ACHN (cell line): Measurements from ENCODE around the gene CCER1.
A peak's percentile ranks its signal among the peaks of the same experiment; 100 is the strongest.

ENCODE experiments used
- DNase-seq: peaks from one replicate; pipeline ENCODE4 v3.0.0-alpha.2; 2015
- in situ Hi-C: cut with HindIII; loops from 2 replicates; pipeline ENCODE4 v1.10.0; 2017; ENCODE audit warnings: low sequenced_read_pairs, low pct_ligation_motif_present, low pct_unique_long_range_greater_than_20kb

Gene CCER1

DNA sequence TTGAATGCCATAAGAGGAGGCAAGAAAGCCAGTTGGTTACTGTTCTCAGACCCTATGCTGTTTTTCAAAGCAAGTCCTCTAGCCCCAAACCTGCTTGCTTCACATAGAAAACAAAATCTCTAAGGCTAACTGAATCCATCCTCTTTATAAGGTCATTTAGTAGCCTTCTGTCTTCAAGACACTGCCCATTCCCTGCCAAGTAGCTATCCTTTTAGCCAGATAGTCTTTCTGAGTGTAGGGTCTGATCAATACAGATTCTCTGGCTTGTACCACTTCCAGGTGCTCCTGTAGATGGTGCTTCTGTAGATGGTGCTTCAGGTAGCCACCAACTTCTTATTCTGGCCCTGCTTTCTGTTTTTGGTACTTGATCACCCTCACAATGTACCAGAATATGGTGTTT lies 15.9 kb upstream of the CCER1 start:
- in situ Hi-C loops: no loop called here
- DNase-seq: no peak

DNA sequence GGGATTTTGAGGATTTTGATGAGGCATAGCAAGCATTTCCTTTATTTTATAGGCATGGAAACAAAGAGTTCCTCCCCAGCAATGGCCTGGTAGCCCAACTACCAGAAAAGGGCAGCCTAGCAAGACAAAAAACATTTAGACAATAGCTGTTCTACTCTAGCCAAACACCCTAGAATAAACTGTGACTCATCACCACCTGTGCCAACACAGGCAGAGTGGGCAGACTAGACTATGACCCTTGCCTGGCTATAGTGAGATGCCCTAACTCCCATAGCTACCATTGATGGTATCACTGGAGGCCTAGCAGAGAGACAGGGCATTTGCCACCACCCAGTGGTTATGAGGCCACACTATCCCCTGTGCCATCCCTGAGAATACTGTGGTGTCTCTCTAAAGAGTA lies 15.5 kb upstream of the CCER1 start:
- in situ Hi-C loops: no loop called here
- DNase-seq: no peak

DNA sequence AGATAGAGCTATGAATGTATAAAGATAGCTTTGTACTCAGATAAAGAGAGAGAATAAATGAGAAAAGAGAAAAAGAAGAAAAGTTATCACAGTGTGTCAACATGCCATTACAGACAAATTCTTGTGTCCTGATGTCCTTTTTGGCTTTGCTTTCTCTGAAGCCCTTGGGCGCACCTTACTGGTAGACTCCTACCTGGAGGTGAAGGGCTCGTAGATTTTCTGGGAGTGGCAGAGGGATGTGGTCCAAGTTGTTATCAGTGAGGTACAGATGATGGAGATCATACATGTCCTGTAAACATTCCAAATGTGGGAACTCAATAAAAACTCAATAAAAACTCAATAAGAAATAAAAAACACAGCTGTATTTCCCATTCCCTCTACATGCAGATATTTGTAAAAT lies 14.9 kb upstream of the CCER1 start:
- in situ Hi-C loops: no loop called here
- no peak for DNase-seq

DNA sequence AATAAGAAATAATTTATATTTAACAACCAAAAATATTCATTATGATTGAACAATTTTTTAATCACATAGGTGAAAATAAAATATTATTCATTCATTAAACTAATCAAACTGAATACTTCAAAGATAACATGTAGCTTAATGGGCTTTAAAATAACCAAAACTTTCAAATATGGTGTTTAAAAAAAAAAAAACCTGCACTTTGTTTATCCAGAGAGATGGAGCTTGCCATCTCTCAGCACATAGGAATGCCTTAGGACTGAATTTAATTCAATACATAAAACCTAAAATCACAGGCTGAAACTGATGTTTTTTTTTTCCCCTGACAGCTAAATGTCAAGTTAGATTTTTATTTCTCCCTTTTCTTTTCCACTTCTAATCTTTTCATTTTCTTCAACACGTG lies 14.4 kb upstream of the CCER1 start:
- DNase-seq: no peak
- in situ Hi-C loops: no loop called here

DNA sequence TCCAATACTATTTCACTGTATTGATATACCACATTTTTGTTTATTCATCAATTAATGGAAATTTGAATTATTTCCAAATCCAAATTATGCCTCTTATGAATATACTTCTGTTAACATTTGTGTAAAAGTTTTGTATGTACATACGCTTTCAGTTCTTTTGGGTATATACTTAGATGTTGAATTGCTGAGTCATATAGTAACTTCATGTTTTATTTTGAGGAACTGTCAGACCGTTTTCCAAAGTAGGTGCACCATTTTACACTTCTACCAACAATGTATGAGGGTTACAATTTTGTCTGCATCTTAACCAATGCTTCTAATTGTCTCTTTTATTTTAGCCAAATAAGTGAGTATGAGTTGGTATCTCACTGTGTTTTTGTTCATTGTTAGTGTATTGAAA lies 10.2 kb upstream of the CCER1 start:
- no peak for DNase-seq
- in situ Hi-C loops: no loop called here

DNA sequence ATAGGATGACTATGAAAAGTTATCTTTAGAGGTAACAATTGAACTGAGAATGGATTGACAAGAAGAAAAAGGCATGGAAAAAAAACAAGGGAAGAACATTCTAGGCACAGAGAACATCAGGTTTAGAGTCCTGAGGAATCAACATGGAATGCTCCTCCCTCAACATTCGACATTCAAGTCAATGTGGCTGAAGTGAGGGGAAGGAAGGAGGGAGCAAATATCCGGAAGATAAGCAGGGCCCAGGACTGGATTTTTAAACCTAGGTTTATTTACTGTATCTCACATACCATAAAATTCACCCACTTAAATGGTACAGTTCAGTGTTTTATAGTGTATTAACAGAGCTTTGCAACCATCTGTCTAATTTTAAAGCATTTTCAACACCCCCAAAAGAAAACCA lies 9.6 kb upstream of the CCER1 start:
- no peak for DNase-seq
- in situ Hi-C loops: no loop called here

DNA sequence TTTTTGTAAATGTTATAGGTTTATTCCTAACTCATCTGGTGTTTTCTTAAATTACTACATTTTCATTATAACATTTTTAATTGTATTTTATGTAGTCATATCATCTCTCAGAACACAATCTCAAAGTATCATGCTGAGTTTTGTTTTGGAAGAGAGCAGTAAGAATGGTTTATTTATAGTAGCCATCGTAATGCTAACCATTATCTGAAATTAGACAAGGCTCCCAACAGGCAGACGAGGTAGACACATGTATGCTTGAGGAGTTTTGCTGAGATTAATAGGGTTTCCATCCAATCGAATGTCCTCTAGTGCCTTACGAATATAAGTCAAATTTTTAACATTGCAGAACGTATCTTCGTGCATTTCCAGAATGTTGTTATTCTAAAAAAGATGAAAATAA lies 9.0 kb upstream of the CCER1 start:
- in situ Hi-C loops: no loop called here
- DNase-seq: no peak

DNA sequence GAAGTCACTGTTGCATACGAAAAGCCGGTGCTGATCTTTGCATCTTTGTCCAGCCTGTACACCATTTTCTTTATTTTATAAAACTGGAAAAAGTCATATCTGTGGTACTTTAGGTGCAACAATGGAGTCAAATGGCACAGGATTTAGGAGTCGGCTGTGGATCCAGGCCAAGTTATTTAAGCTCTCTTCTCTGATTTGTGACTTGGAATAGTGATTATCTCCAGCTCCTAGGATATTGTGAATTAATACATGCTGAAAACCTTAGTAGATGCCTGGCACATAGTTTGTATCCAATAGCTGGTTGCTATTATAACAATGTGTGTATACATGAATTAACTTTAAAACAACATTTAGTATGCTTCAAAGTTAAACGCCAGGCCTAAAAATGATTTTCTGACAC lies 6.2 kb upstream of the CCER1 start:
- no peak for DNase-seq
- in situ Hi-C loops: no loop called here

DNA sequence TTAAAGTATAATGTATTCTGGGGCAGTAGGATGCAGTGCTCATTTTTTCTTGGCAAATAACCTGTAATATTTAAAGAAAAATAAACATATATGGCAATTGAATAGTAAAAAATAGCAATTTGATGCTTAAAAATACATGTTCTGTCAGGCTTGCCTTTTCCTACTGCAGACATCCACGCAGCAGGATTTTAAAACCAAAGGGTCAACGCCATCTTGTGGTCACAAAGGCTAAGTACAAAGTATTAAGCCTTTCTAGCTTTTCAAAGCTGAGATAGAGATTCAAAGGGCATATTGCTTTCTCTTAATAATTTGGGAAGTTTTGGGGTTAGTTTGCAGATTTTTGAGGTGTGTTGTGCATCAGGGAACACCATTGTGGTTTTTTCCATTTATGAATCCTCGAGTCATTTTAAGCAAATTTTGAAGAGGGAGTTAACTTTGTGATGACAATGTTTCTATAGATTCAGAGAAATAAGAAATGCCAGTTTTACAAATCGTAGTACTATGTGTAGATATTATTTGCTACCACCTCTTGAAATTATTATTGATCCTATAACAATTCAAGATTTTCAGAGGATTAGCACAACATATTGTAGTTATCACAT lies 4.7 kb upstream of the CCER1 start:
- in situ Hi-C loops: no loop called here
- DNase-seq: peak; percentile 70

DNA sequence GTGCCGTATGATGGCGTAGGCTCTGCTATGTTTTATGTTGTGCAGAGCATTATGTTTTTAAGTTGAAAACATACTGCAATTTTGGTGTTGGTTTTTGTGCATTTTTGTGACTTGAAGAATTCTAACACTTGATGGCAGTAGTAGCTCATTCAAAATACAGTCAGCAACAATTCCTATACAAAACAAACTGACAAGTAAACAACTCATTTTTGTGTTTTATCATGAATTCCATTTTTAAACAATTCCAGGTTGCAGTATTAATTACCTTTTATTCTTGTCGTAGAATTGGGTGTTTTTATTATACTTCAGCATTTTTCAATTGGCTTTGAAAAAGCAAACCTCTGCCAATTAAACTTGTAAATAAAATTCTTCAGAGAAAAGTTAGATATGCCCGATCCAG lies 4.1 kb upstream of the CCER1 start:
- in situ Hi-C loops: no loop called here
- peak; percentile 25 for DNase-seq

DNA sequence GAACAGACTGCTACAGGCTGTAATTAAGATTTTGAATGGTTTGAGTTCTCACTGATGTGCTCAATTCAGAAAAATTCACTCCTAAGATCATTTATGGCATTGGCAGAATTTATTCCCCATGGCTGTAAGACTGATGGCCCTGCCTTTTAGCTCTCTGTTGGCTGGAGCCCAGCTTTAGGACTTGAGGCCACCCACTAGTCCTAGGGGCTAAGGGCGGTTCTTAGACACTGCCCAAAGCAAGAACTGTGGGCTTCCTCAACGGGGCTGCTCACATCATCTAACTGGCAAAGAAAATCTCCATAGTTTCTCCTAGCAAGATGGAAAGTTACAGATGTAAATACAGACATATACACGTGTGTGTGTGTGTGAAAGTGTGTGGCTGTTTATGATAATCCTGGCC lies 3.4 kb upstream of the CCER1 start:
- DNase-seq: no peak
- in situ Hi-C loops: no loop called here

DNA sequence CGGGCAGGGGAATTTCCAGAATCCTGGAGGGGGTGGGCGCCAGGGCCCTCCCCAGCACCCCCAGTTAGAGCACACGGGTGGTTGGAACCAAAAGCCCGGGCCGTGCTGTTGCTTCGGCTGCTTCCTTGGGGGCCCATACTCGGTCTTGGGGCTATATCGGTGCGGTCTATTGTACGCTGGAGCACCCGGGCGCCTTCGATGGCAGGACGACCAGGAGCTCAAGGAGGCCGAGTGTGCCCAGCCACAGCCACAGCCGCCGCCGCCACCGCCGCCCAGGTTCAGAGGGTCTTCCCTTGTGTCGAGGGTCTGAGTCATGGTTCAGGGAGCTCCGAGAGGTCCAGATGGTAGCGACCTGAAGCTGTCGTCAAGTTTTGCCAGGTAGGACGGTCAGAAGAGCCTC lies 548 bp downstream of the CCER1 start:
- DNase-seq: no peak
- in situ Hi-C loops: no loop called here

DNA sequence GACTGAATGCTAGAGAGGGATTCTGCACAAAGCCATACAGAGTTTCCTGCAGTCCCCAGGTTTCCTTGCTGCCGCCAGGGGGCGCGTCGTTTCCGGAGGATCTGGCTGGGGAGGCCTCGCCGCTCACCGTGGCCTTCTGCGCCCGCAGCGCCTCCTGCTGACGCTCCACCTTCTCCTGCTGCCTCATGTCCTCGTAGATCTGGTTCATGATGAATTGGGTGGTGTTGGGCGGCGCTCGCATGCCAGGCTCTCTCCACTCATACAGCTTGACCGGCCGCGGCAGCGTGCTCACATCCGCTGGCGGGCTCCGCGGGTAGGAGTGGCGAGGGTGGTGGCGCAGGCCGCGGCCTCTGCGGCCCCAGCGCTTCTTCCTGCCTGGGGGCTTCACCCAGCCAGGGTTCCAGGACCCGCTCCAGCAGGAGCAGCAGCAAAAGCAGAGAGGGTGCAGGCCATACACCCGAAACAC lies 987 bp downstream of the CCER1 start:
- no peak for DNase-seq
- in situ Hi-C loops: no loop called here

DNA sequence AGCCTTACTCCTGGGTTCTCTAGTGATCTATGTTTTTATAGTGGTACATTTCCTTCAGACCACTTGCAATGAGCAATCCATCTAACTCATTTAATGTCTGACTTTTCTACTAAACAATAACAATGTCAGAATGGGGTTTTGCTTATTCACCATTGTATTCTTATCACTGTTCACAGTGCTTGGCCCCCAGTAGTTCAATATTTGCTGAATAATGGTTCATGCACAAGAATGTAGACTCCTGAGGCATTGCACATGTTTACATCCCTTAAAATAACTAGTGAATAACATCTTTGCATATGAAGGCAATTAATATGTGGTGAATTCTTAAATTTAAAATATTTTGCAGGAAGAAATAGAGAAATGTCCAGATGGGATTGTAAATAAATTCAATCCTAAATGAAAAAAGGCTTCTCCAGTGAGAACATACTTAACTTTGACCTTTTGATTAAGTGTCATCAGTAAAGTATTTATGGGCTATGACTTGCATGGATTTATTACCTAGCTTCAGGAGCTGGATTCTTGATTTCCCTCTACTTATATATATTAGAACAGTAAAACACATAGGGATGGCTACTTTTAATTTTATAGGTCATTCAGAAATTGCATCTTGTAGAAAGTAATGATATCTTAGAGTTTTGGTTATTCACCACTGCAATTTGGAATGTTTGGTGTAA lies 3.4 kb downstream of the CCER1 start:
- no peak for DNase-seq
- in situ Hi-C loops: no loop called here

DNA sequence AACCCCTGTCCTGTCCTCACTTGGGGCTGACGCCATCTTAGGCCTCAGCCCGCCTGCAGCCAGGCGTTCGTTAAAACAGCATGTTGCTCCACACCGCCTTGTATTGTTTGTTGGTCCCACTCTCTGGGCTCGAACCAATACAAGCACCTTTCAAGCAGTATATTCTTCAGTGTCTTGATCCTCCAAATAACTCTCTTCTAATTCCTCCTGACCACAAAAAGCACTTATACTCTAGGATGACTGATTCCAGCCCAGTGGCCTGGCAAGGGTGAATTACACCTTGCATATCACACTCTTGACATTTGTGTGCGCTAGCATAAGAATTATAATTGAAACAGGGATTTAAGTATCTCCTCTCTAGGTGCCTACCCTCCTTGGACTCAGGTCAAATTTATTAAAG lies 7.1 kb downstream of the CCER1 start:
- DNase-seq: no peak
- in situ Hi-C loops: no loop called here

DNA sequence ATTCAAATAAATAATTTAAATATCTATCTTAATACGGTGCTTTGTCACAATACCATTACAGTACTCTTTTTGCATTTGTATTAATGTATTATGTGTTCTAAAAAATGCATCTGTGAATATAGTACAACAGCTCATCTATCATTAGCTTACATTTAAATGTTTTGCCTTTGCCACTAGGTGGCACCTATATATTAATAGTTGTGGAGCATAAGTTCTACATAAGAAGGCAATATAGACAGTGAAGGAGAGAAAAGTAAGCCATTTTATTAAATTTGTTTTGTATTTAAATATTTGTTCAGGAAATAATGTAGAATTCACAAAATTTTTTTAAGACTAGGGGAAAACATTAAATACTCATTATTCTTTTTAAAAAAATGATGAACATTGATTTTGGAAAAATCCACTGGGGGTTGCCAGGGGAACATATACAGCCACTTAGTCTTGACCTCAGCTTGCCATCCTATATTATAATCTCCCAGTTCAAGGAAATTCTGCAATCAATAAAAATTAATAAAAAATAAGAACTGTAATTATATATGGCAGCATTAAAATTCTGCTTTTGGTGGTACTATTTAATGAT lies 9.8 kb downstream of the CCER1 start:
- peak; percentile 70 for DNase-seq
- in situ Hi-C loops: no loop called here

DNA sequence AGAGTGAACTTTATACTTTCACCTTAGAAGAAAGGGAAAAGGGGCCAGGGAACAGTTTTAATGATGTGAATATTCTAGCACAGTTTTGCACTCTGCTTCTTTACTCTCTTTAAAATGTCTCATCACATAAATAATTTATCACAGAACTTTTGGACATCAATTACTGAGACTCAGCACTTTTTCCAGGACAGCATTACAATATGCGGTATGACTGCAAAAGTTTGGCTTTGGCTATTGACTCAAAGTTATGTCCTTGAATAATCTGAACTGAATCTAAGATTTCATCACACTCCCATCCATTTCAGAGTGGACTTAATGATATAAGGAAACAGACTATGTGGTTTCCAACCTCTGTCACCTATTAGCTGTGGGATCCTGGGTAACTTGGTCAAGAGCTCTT lies 11.7 kb downstream of the CCER1 start:
- no peak for DNase-seq
- in situ Hi-C loops: no loop called here

DNA sequence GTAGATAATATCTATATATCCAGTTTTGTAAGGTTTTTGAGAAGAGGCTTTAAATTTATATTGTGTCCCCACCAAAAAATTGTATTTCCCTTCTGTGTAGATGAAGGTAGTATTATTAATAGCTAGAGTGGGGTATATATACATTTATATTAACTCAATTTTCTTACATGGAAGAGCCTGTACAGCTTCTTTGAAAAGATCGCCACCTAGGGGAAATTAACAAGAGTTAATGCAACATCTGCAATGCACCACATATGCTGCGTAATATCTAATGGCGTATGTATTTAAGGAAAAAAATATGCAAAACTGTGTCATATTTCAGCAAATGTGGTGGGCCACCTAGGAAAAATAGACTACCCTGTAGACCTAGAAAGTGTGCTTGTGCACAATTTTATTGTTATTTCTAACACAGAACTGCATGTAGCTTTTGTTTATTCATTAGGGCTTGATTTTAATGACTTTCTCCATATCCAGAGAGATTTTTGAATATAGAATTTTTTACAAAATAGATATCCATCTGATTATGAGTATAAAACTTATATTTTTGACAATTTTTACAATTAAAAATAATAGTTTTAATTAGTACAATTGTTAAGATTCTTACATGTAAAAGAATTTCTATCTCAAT lies 14.0 kb downstream of the CCER1 start:
- in situ Hi-C loops: no loop called here
- peak; percentile 75 for DNase-seq

DNA sequence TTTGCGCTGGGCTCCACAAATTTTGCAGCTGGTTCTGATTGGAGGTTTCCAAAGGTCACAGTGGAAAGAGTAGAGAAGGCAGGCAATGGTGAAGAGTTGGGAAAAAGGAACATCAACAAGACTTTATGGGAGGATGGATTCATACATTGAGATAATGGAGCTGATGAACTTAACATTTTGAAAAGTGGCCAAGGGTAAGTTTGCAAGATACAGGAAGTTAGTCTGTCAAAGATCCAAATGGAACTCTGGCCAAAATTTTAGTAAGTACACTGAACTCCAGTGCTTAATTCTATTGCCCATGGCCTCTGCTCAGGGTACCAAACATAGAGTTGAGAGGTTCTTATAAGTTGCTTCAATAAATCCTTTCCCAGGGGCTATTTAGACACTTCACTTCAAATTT lies 15.6 kb downstream of the CCER1 start:
- DNase-seq: no peak
- in situ Hi-C loops: no loop called here

DNA sequence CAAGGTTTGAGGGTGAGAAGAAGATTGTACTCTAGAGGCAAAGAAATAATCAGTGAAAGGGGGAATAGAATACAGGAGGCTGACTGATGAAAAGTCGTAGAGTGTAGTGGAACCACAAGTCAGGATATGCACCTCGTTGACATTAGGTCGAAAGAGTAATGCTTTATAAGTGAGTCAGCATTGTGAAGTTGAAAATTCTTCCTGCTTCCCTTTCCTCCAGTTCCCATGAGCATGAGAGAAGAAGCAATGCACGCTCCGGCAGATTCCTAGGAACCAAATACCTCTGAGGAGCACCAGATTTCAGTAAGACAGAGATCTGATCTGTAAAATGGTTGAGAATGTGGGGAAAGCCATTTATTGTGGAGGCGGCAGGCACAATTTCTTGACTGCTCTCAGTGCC lies 16.5 kb downstream of the CCER1 start:
- in situ Hi-C loops: no loop called here

More for the DNA sequence above, 16.5 kb downstream of the CCER1 start:
- DNase-seq: peak; percentile 76
